HG03575 (cell line): ENCODE data around the gene FER1L5.

Experiments used
- ATAC-seq: cut with Tn5 transposase; IDR thresholded peaks from one replicate; pipeline ENCODE4 v1.9.1; 2021; ENCODE audit not compliant: unreplicated experiment, insufficient number of reproducible peaks, low FRiP score; ENCODE audit errors: extremely low read depth

FER1L5 gene

GRCh38 chr2:96692094-96692971, 49.8 kb downstream of the FER1L5 start:
- no peak for ATAC-seq

- no peak for ATAC-seq
Measured at GRCh38 chr2:96693286-96694200, 51.0 kb downstream of the FER1L5 start.

GRCh38 chr2:96694279-96694678, 51.7 kb downstream of the FER1L5 start:
- ATAC-seq: no peak

GRCh38 chr2:96694816-96695455, 52.4 kb downstream of the FER1L5 start:
- ATAC-seq: no peak

GRCh38 chr2:96695602-96696001, 53.0 kb downstream of the FER1L5 start:
- ATAC-seq: no peak

GRCh38 chr2:96697476-96697875, 54.9 kb downstream of the FER1L5 start:
- ATAC-seq: no peak

- ATAC-seq: no peak
Measured at GRCh38 chr2:96698221-96698861, 55.8 kb downstream of the FER1L5 start.

GRCh38 chr2:96699021-96699420, 56.5 kb downstream of the FER1L5 start:
- no peak for ATAC-seq

GRCh38 chr2:96699621-96700020, 57.1 kb downstream of the FER1L5 start:
- no peak for ATAC-seq

GRCh38 chr2:96700086-96700485, 57.5 kb downstream of the FER1L5 start:
- no peak for ATAC-seq

GRCh38 chr2:96701636-96702035, 59.1 kb downstream of the FER1L5 start:
- ATAC-seq: no peak

- ATAC-seq: no peak
Measured at GRCh38 chr2:96702098-96702785, 59.7 kb downstream of the FER1L5 start.

GRCh38 chr2:96703021-96703751, 60.6 kb downstream of the FER1L5 start:
- no peak for ATAC-seq

GRCh38 chr2:96710985-96711384, 68.4 kb downstream of the FER1L5 start:
- no peak for ATAC-seq

- ATAC-seq: no peak
Measured at GRCh38 chr2:96715658-96716057, 73.1 kb downstream of the FER1L5 start.

GRCh38 chr2:96716388-96716787, 73.8 kb downstream of the FER1L5 start:
- no peak for ATAC-seq

GRCh38 chr2:96726131-96726530, 83.6 kb downstream of the FER1L5 start:
- ATAC-seq: no peak

- ATAC-seq: no peak
Measured at GRCh38 chr2:96727431-96727830, 84.9 kb downstream of the FER1L5 start.
